ENCODE measurements around the gene STAT2.

The STAT2 gene

GRCh38 chr12:56315622-56316473, 44.1 kb downstream of the STAT2 start, which contains the start of gene CNPY2:
TSS of gene CNPY2 (minus strand) at chr12:56315988. CDS start at chr12:56315217, 771 bp downstream.
- DNase-seq (ENCODE audit: low spot score), result peak; percentile 91
- TF ChIP-seq CTCF (IDR thresholded peaks at IDR 0.05; ENCODE audit: extremely low read depth, missing control alignments), result no peak

GRCh38 chr12:56315249-56315621, 44.7 kb downstream of the STAT2 start:
- DNase-seq (ENCODE audit: low spot score), result no peak
- TF ChIP-seq CTCF (IDR thresholded peaks at IDR 0.05; ENCODE audit: extremely low read depth, missing control alignments), result no peak

- TF ChIP-seq CTCF (IDR thresholded peaks at IDR 0.05; ENCODE audit: extremely low read depth, missing control alignments), result no peak
- DNase-seq (ENCODE audit: low spot score), result no peak
Measured at GRCh38 chr12:56311003-56311402, 48.9 kb downstream of the STAT2 start.

- DNase-seq (ENCODE audit: low spot score), result no peak
- no peak for TF ChIP-seq CTCF (IDR thresholded peaks at IDR 0.05; ENCODE audit: extremely low read depth, missing control alignments)
Measured at GRCh38 chr12:56308714-56309113, 51.2 kb downstream of the STAT2 start.

GRCh38 chr12:56307221-56307965, 52.5 kb downstream of the STAT2 start:
- no peak for DNase-seq (ENCODE audit: low spot score)
- TF ChIP-seq CTCF (IDR thresholded peaks at IDR 0.05; ENCODE audit: extremely low read depth, missing control alignments), result no peak

- no peak for TF ChIP-seq CTCF (IDR thresholded peaks at IDR 0.05; ENCODE audit: extremely low read depth, missing control alignments)
- DNase-seq (ENCODE audit: low spot score), result no peak
Measured at GRCh38 chr12:56304872-56305590, 54.9 kb downstream of the STAT2 start.
